ENCODE data around the gene EFCAB7. TPM values are rescaled to one million over a fixed set of nuclear protein-coding genes. Genes with fewer than 3 reads are reported as not detected.

Gene EFCAB7
- polyA plus RNA-seq: 1 to 10 TPM; 1.4 to 6.4 (median 2.0) TPM

GRCh38 chr1:63522891-63523728 lies at the start of gene EFCAB7, which contains the start of gene ITGB3BP:
Gene EFCAB7, plus strand, starts transcription at chr1:63523525. Its CDS starts 2,048 bp downstream, at chr1:63525573.
Gene ITGB3BP, minus strand, starts transcription at chr1:63523225. Its CDS starts 92 bp downstream, at chr1:63523133.
- 0% methylated on average over 50 of the region's 50 CpGs for WGBS, 3 donors
- peak within 1 kb of the TSS; percentile 76 for H3K27ac ChIP-seq (ENCODE audit: low read depth, low read length)

- H3K27ac ChIP-seq (ENCODE audit: low read depth, low read length): no peak overlapping the region
- 80 to 98% (median 90%) methylated on average over 6 to 7 of the region's 7 CpGs for WGBS, 3 donors
Observed at GRCh38 chr1:63475761-63476160, 47.6 kb upstream of the EFCAB7 start.

- 24 to 94% (median 93%) methylated on average over 1 of the region's 1 CpG for WGBS, 3 donors
- H3K27ac ChIP-seq (ENCODE audit: low read depth, low read length): no peak overlapping the region
Observed at GRCh38 chr1:63480057-63480456, 43.3 kb upstream of the EFCAB7 start.

- 92 to 100% (median 95%) methylated on average over 1 of the region's 1 CpG for WGBS, 3 donors
- no peak overlapping the region for H3K27ac ChIP-seq (ENCODE audit: low read depth, low read length)
Observed at GRCh38 chr1:63486629-63487028, 36.7 kb upstream of the EFCAB7 start.

GRCh38 chr1:63487336-63488065 lies 35.8 kb upstream of the EFCAB7 start:
- WGBS, 3 donors: 86 to 96% (median 90%) methylated on average over 8 of the region's 8 CpGs
- H3K27ac ChIP-seq (ENCODE audit: low read depth, low read length): no peak overlapping the region

- no peak overlapping the region for H3K27ac ChIP-seq (ENCODE audit: low read depth, low read length)
- WGBS, 3 donors: 94 to 97% (median 96%) methylated on average over 2 of the region's 2 CpGs
Observed at GRCh38 chr1:63497577-63497976, 25.7 kb upstream of the EFCAB7 start.

- no peak overlapping the region for H3K27ac ChIP-seq (ENCODE audit: low read depth, low read length)
- 40 to 97% (median 61%) methylated on average over 1 of the region's 1 CpG for WGBS, 3 donors
Observed at GRCh38 chr1:63498106-63498505, 25.2 kb upstream of the EFCAB7 start.

- WGBS, 3 donors: 94 to 99% (median 96%) methylated on average over 3 of the region's 3 CpGs
- no peak overlapping the region for H3K27ac ChIP-seq (ENCODE audit: low read depth, low read length)
Observed at GRCh38 chr1:63501256-63501655, 22.1 kb upstream of the EFCAB7 start.

- H3K27ac ChIP-seq (ENCODE audit: low read depth, low read length): no peak overlapping the region
Observed at GRCh38 chr1:63506782-63507181, 16.5 kb upstream of the EFCAB7 start.

- no peak overlapping the region for H3K27ac ChIP-seq (ENCODE audit: low read depth, low read length)
- 87 to 89% (median 87%) methylated on average over 10 of the region's 10 CpGs for WGBS, 3 donors
Observed at GRCh38 chr1:63509718-63510117, 13.6 kb upstream of the EFCAB7 start.

- no peak overlapping the region for H3K27ac ChIP-seq (ENCODE audit: low read depth, low read length)
Observed at GRCh38 chr1:63512584-63512983, 10.7 kb upstream of the EFCAB7 start.

GRCh38 chr1:63516629-63517028 lies 6.7 kb upstream of the EFCAB7 start:
- no peak overlapping the region for H3K27ac ChIP-seq (ENCODE audit: low read depth, low read length)
- WGBS, 3 donors: 50 to 88% (median 82%) methylated on average over 2 of the region's 2 CpGs

- 1 to 2% (median 2%) methylated on average over 11 of the region's 11 CpGs for WGBS, 3 donors
- H3K27ac ChIP-seq (ENCODE audit: low read depth, low read length): no peak overlapping the region
Observed at GRCh38 chr1:63523738-63524137, 413 bp downstream of the EFCAB7 start.

GRCh38 chr1:63524201-63524600 lies 876 bp downstream of the EFCAB7 start:
- H3K27ac ChIP-seq (ENCODE audit: low read depth, low read length): no peak overlapping the region
- WGBS, 3 donors: 27 to 64% (median 60%) methylated on average over 3 of the region's 3 CpGs

- no peak overlapping the region for H3K27ac ChIP-seq (ENCODE audit: low read depth, low read length)
- WGBS, 3 donors: 83 to 89% (median 84%) methylated on average over 1 of the region's 1 CpG
Observed at GRCh38 chr1:63532727-63533126, 9.4 kb downstream of the EFCAB7 start.

- 57 to 79% (median 60%) methylated on average over 1 of the region's 1 CpG for WGBS, 3 donors
- no peak overlapping the region for H3K27ac ChIP-seq (ENCODE audit: low read depth, low read length)
Observed at GRCh38 chr1:63533931-63534330, 10.6 kb downstream of the EFCAB7 start.

- no peak overlapping the region for H3K27ac ChIP-seq (ENCODE audit: low read depth, low read length)
Observed at GRCh38 chr1:63534406-63534805, 11.1 kb downstream of the EFCAB7 start.

- 64 to 85% (median 83%) methylated on average over 2 of the region's 2 CpGs for WGBS, 3 donors
- no peak overlapping the region for H3K27ac ChIP-seq (ENCODE audit: low read depth, low read length)
Observed at GRCh38 chr1:63537006-63537405, 13.7 kb downstream of the EFCAB7 start.

GRCh38 chr1:63537940-63538339 lies 14.6 kb downstream of the EFCAB7 start:
- H3K27ac ChIP-seq (ENCODE audit: low read depth, low read length): no peak overlapping the region
- 58 to 76% (median 74%) methylated on average over 1 of the region's 1 CpG for WGBS, 3 donors

- no peak overlapping the region for H3K27ac ChIP-seq (ENCODE audit: low read depth, low read length)
Observed at GRCh38 chr1:63545780-63546179, 22.5 kb downstream of the EFCAB7 start.
